ENCODE results near the gene ITCH. TPM values are rescaled to one million over a fixed set of nuclear protein-coding genes. Genes with fewer than 3 reads are reported as not detected.
"Not testable (repeated sequence)": the region's sequence is repeated elsewhere in the genome, so short reads cannot be mapped to it uniquely, and the experiment has no call there.

The ITCH gene
- total RNA-seq, 1 donor from 2014 or later, result 76.5 TPM

DNA sequence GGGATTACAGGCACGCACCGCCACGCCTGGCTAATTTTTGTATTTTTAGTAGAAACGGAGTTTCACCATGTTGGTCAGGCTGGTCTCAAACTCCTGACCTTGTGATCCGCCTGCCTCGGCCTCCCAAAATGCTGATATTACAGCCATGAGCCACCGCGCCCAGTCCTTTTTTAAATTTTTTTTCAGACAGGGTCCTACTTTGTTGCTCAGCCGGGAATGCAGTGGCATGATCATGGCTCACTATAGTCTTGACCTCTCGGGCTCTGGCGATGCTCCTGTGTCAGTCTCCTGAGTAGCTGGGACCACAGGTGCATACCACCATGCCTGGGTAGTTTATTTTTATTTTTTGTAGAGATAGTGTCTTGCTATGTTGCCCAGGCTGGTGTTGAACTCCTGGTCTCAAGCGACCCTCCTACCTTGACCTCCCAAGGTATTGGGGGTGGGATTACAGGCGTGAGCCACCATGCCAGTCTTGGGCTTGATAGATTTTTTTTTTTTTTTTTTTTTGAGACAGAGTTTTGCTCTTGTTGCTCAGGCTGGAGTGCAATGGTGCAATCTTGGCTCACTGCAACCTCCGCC is 19.9 kb downstream of the ITCH start:
- DNase-seq, result not testable (repeated sequence)

DNA sequence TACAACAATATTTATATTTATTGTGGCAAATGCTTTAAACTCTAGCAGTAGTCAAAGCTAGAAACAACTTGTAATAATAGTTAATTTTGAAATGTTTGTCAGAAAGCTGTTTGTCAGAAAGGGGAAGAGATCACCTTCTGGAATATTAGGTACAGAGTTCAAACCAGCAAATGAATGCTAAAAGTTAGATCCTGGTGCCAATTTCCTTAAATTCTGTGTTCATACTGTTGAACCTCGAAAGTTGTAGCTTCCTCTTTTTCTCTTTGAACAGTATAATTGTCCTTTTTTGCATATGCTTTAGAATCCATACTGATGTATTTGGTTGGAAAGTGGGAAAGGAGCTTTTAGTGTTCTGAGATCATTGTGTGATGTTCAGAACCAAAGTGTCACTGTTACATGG is 22.4 kb downstream of the ITCH start:
- no peak for DNase-seq

GRCh38 chr20:34388000-34388399 is 24.9 kb downstream of the ITCH start:
- no peak for DNase-seq

GRCh38 chr20:34388678-34389077 is 25.6 kb downstream of the ITCH start:
- no peak for DNase-seq

DNA sequence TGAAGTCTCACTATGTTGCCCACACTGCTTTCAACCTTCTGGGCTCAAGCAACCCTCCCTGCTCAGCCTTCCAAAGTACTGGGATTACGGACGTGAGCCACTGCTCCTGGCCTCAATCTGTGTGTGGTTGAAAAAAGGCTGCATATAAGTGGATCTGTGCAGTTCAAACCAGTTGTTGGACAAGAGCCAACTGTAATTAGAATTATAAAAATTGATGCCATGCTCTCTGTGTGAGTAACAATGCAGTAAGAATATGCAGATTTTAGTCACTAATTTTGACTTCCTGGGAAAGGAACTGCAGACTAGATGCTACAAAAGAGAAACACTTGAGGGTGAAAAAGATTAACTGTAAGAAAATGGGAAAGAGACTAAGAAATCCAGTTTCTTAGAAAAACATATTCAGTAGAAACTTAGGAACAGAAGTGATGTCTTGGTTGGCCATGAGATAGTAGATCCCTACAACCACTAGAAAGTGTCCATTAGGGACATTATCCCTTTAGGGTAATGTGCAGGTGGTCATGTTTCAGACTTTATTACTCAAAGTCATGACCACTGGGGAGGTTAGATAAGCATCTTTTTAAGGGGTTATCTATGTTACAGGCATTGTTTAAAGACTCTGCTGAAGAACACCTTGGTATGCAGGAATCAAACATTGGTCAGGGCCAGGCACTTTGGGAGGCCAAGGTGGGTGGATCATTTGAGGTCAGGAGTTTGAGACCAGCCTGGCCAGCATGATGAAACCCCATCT is 26.3 kb downstream of the ITCH start:
- DNase-seq, result no peak

DNA sequence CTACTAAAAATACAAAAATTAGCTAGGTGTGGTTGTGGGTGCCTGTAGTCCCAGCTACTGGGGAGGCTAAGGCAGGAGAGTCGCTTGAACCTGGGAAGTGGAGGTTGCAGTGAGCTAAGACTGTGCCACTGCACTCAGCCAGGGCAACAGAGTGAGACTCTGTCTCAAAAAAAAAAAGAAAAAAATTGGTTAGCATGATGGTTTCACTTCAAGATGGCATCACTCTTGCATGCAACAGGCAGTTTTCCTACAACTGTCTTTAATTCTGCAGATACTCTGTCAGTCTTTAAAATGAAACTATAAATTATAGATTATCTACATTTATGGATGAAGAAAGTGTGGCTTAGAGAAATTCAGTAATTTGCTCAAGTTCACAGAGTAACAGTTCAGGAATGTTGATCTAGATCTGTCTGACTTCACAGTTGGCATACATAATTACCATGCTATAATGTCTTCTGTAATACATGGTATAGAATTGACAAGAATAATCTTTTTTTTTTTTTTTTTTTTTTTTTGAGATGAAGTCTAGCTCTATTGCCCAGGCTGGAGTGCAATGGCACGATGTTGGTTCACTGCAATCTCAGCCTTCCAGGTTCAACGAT is 27.0 kb downstream of the ITCH start:
- DNase-seq, result no peak

DNA sequence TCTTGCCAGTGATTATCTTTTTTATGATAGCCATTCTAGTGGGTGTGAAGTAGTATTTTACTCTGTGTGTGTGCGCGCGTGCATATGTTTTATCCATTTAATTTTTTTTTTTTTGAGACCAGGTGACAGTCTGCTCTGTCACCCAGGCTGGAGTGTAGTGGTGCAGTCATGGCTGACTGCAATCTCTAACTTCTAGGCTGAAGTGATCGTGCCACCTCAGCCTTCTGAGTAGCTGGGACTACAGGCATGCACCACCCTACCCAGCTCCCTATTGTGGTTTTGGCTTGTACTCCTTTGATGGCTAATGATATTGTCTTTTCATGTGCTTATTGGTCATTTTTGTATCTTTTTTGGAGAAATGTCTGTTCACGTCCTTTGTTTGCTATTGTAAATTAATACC is 33.3 kb downstream of the ITCH start:
- DNase-seq, result no peak

- no peak for DNase-seq
These were observed 34.0 kb downstream of the ITCH start for GRCh38 chr20:34397096-34397495.

- not testable (repeated sequence) for DNase-seq
These were observed 37.7 kb downstream of the ITCH start for GRCh38 chr20:34400776-34401175.

DNA sequence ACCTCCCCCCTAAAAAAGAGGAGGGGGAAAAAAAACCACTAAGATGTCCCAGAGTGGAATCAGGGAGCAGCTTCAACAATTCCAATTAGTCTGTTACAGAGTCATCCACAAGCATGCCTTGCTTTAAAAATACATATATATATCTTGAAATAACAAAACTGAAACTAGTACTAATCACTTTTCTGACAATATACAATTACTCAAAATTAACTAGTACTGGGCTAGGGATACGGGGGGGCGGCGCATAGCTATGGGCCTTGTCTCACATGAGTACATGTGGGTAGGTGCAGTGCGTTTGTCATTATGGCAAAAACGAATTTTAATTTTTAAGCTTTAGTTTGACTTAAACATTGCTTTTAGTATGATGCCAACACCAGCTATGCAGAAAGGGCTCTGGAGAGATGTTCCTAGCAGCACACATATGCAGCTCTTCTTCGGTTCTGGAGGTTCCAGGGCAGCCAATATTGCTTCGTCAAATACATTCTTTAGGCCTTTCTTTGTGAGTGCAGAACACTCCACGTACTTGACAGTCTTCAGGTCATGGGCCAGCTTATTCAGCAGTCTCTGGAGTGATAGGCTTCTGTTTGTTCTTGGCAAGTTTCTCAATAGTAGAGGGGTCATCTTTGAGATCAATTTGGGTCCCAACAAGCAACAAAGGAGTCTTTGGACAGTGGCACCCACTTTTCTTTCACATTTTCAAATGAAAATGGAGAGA is 38.8 kb downstream of the ITCH start:
- no peak for DNase-seq

- no peak for DNase-seq
These were observed 39.4 kb downstream of the ITCH start for GRCh38 chr20:34402461-34402860.

- no peak for DNase-seq
These were observed 40.2 kb downstream of the ITCH start for GRCh38 chr20:34403063-34403827.

DNA sequence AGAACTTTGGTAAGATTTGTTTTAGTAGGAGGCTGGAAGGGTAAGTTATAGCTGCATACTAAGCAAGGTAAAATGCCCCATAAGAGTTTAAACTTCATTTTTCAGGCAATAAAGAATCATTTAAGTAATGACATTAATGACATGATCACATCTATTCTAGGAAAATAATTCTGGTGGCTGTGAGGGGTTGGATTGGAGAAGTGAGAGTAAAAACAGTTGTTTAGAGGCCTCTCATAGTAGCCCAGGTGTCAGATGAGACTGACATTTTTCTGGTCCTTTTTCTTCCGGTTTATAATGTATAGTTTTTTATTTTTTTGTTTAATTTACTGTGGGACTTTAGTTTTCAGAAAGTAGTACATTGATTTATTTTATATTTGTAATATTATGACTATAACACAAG is 40.8 kb downstream of the ITCH start:
- DNase-seq, result no peak

- DNase-seq, result no peak
These were observed 41.7 kb downstream of the ITCH start for GRCh38 chr20:34404803-34405202.

DNA sequence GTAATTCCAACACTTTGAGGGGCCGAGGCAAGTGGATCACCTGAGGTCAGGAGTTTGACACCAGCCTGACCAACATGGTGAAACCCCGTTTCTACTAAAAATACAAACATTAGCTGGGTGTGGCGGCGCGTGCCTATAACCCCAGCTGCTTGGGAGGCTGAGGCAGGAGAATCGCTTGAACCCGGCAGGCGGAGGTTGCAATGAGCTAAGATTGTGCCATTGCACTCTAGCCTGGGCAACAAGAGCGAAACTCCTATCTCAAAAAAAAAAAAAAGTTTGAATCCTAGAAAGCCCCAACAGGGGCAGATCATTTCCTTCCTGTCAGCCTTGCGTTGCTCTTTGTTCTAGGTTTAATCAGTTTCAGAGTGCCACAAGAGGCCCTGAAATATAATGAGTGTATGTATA is 42.2 kb downstream of the ITCH start:
- not testable (repeated sequence) for DNase-seq

- DNase-seq, result not testable (repeated sequence)
These were observed 42.9 kb downstream of the ITCH start for GRCh38 chr20:34405942-34406341.

DNA sequence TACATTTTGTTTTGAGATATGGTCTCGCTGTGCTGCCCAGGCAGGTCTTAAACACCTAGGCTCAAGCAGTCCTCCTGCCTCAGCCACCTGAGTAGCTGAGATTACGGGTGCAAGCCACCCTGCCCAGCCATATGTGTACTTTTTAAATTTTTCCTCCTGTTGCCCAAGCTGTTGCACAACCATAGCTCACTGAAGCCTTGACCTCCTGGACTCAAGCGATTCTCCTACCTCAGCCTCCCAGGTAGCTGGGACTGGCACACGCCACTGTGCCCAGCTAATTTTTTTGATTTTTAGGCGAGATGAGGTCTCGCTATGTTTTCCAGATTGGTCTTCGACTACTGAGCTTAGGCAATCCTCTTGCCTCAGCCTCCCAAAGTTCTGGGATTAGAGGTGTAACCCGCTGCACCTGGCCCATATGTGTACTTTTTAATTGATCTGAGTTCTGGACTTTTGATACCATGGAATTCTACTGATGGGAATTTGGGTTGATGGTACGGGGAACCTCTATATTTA is 44.9 kb downstream of the ITCH start:
- DNase-seq, result no peak

- DNase-seq, result no peak
These were observed 47.3 kb downstream of the ITCH start for GRCh38 chr20:34410336-34410735.

DNA sequence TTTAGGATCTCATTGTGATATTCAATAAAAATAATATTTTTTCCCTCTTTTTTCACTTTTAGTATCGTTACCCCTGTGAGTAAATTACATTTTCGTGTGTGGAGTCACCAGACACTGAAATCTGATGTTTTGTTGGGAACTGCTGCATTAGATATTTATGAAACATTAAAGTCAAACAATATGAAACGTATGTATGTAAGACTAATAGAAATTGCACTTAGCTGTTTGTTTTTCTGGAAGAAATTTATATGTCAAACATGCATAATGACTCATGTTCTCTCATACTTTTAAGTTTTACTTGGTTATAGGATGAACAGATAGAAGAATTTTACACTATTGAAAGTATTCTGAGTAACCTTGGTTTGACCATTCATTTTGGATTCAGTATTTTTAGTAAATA is 49.4 kb downstream of the ITCH start:
- DNase-seq, result no peak

- DNase-seq, result not testable (repeated sequence)
These were observed 51.5 kb downstream of the ITCH start for GRCh38 chr20:34414525-34414924.

DNA sequence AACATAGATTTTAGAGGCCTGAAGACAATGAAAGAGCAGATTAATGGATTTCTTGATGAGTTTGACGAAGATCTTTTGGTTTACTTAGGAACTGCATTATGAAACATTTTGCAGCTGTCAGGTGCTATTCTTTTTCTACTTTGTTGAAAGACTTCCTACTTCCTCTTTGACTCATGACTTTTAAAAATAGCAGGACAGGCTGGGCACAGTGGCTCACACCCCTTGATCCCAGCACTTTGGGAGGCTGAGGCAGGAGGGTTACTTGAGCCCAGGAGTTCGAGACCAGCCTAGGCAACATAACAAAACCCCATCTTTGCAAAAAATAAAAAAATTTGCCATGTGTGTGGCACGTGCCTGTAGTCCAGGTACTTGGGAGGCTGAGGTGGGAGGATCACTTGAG is 52.0 kb downstream of the ITCH start:
- DNase-seq, result no peak

GRCh38 chr20:34420146-34420545 is 57.1 kb downstream of the ITCH start:
- no peak for DNase-seq
